GM12892 (cell line): ENCODE measurements around the gene ETS1.

Source experiments
- POLR2A ChIP-seq: IDR thresholded peaks from 2 replicates; pipeline ENCODE4 v1.6.1; 2011; ENCODE audit warnings: low read depth, low read length, control low read depth
- POLR2AphosphoS5 ChIP-seq: IDR thresholded peaks from 2 replicates; pipeline ENCODE4 v1.6.1; 2011; ENCODE audit warnings: low read depth, low read length, control low read depth
- TAF1 ChIP-seq: IDR thresholded peaks from 2 replicates; pipeline ENCODE4 v1.6.1; 2011; ENCODE audit warnings: low read depth, mild to moderate bottlenecking, control low read depth, low read length, borderline replicate concordance

DNA sequence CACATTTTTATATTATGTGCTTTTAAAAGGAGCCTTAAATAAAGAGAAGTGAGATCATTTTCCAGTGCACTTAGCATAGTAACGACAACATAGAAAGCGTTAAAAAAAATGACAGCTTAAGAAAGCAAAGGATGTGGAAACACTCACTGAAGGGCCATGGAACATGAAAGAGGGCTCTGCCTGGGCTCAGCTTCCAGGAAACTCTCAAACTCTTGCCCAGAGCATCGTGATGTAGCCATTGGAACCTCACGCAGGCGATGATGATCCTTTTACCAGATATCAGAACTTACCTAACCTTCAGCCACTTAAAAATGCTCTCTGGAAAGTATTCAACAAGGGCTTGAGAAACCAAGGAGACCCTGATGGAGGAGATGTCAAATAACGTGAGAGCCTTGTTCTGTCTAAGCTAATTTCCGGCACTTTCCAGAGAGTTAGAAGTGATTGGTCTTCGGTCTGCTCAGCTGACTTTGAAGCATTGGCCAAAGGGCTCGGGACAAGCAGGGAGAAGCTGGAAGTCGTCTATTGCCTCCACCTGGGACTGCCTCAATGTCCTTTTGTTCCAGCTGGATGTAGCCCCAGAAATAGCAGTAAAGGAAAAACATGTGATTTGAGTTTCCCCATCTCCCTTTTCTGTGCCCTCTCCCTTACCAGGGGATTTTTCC is 21.5 kb upstream of the ETS1 start:
- no peak for TF ChIP-seq TAF1
- no peak for TF ChIP-seq POLR2AphosphoS5
- no peak for TF ChIP-seq POLR2A
